GM18511 (cell line): ENCODE data around the gene ZBTB20.

ENCODE experiments used
- ATAC-seq: cut with Tn5 transposase; IDR thresholded peaks from one replicate; pipeline ENCODE4 v1.9.1; 2021; ENCODE audit warnings: mild to moderate bottlenecking, moderate library complexity; ENCODE audit not compliant: unreplicated experiment

The ZBTB20 gene

GRCh38 chr3:114600571-114600970, 546.5 kb downstream of the ZBTB20 start:
- ATAC-seq: no peak

GRCh38 chr3:114597871-114598270, 549.2 kb downstream of the ZBTB20 start:
- no peak for ATAC-seq

DNA sequence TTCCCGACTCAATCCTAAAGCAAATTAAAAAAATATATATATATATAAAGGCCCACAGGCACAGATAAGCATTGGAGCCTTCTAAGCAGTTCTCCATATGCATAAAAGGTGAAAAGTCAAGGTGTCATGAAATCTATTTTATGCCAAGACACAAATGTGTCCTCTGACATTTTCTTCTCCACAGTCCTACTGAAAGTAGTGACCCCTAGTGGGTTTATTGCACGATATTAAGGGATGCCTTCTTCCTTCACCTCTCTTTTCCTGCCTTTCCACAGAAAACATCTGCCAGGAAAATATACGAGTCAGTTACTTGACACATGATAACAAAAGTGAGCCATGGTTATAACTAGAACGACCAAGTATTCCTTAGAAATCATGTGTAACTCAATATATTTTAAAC, 550.1 kb downstream of the ZBTB20 start:
- ATAC-seq: no peak

- ATAC-seq: no peak
These were observed 550.9 kb downstream of the ZBTB20 start for GRCh38 chr3:114596147-114596546.

GRCh38 chr3:114595522-114596028, 551.5 kb downstream of the ZBTB20 start:
- ATAC-seq: no peak

GRCh38 chr3:114590309-114591047, 556.6 kb downstream of the ZBTB20 start:
- ATAC-seq: no peak

GRCh38 chr3:114587986-114588385, 559.1 kb downstream of the ZBTB20 start:
- ATAC-seq: no peak

GRCh38 chr3:114586119-114586518, 561.0 kb downstream of the ZBTB20 start:
- no peak for ATAC-seq

DNA sequence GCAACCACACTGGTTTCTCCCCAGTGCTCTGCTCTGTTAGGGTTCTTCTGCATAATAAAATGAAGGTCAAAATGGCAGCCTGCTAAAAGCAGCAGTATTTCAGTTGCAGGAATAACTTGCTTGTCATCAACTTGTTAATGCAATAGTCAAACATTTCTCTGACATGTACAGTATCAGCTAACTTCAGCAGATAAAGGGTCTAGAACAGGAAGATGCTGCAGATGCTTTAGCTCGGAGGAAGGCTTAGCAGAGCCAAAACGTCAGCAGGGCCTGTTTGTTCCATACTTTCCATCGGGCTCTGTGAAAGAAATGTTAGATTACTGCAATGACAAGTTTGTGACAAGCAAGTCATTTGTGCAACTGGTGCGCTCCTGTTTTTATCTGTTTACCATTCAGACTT, 561.4 kb downstream of the ZBTB20 start:
- ATAC-seq: no peak

DNA sequence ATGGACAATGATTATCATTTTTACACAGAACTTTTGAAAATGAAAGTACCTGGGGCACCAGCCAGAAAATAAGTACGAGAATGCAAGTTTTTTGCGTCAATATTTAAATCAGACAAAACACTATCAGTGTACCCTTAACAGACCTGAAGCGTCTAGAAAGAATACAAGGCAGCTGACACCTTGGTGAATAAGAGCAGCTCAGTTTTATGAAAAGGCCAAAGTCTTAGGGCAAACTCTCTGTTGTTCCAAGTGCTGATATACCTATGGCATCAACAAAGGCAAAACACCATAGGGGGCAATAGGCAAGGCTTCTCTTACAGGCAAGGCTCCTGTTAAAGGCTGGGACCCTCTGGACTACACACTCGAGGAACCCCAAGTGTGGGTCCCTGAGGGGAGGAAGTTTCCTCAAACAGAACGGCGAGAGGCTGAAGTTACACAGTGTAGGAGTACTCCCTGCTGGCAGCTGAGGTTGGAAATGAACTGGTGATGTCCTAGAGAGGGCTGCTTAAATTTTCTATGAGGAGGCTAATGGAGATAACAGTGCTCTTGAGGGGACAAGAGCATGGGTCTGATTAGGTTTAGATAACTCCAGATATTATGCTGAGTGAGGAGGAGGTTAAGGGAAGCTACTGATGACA, 562.2 kb downstream of the ZBTB20 start:
- peak; percentile 37 for ATAC-seq

DNA sequence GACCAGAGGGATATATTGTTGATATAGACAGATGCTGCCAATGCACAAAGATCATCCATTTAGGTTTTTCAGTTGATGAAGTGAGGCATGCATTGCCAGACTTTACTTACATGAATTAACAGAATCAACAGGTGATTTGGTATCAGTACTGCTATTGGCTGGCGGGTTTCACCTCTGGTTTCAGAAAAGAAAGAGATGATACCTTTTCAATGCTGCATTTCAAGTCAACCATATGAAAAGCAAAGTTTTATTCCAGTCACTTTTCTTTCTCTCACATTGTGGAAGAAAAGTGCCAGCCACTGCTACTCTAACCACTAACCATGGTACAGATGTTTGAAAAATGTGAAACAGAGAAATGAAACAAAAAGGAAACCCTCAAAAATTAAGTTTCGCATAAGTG, 564.2 kb downstream of the ZBTB20 start:
- ATAC-seq: peak; percentile 89

DNA sequence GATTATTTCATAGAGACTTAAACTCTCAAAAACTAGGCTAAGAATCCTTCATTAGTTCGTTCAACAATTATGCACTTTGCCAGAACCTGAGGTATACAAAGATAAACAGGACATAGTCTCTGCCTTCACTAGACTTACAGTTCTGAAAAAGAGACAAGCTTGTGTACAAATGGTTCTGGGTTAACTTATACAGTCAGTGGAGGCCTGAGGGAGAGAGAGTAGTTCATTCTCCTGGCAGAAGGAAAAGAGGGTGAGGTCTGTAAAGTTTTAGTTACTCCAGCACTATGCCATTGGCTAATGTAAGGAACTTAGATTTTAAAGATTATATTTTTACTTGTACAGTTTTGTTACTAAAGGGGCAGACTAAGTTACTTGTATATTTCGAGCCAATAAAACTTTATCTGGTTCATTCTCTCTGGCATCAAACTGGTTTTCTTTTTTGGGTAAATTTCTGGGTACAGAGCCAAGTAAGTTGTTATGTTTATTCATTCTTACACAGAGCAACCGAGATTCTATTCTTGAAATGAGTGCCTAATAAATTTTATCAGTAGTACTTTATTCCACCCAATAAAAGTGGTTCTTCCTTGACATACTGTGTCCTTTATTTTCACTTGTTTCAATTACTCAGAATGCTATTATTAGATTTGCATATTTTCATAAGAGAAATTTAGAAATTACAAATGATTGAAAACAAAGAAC, 574.6 kb downstream of the ZBTB20 start:
- no peak for ATAC-seq

DNA sequence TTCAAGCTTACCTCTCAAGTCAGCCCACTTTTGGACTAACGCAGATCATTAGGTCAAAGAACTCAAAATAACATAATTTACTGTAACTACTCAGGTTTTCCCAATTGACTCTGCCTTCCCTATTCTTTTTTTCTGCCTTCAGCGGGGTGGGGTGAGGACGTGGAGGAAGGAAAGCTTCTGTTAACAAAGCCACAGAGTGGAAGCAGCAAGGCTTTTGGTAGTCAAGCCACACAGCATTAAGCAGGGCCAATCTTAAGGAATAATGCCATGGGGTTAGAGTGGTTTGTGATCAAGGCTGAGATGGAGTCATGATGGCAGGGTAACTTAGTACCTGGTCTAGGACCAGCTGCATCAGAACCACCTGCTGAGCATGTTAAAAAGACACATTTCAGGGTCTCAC, 575.7 kb downstream of the ZBTB20 start:
- ATAC-seq: no peak

DNA sequence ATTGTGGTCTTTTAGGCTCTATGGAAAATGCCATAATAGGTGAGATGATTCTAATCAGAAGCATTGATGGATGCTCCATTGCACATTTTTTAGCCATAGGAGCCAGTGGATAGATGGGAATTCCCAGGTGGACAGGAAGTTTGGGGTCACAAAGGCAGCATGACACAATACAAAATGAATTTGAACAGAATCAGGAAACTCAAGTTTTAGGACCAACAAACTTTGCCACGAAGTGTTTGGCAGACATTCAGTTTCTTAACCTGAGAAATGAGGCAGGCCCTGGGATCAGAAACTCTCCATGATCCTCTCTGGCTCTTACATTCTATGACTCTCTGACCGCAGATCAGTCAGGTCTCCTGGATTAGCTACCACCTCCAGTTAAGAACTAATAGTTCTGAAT, 577.9 kb downstream of the ZBTB20 start:
- no peak for ATAC-seq

GRCh38 chr3:114567771-114568170, 579.3 kb downstream of the ZBTB20 start:
- no peak for ATAC-seq

DNA sequence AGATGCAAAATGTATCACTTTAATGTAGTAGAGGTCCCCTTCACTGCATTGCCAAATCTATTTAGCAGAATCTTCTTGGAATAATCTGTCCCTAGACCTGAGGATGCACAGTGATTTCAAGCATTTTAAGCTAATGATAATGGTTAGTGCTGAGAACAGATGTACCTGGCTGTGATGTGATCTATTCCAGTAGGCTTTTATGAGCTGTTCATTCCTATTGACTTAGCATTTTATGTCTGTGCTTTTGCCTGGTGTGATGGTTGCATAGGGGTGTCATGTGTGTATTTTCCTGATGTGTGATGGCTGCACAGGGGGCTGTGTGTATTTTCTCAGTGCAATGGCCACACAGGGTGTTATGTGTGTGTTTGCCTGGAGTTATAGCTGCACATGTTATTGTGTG, 580.3 kb downstream of the ZBTB20 start:
- ATAC-seq: peak; percentile 28

DNA sequence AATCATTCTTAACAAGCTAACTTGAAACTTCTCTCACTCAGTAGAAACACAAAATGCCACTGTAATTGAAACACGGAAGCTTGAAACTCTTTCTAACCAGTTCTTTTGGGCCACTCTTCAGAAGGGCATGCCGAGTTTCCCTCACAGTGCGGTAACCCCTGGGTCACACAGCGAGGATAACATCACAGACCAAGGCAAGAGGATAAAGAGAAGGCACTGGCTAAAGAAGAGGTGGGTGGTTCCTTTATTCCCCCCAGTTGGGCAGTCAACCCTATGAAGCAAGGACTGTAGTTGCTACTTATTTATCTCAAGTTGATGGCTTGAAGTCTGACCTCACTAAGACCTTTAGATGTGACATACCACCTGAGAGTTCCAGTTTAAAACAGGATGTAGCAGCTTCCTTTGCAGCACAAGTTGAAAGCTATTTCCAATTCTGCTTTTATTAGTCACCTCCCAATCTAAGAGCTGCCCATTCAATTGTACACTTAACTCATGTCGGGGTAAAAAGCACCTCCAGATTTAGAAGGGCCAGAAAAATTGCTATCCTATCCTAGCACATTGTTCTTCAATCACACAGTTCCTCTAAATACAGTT, 580.8 kb downstream of the ZBTB20 start:
- ATAC-seq: peak; percentile 87

GRCh38 chr3:114565216-114565615, 581.9 kb downstream of the ZBTB20 start:
- no peak for ATAC-seq

DNA sequence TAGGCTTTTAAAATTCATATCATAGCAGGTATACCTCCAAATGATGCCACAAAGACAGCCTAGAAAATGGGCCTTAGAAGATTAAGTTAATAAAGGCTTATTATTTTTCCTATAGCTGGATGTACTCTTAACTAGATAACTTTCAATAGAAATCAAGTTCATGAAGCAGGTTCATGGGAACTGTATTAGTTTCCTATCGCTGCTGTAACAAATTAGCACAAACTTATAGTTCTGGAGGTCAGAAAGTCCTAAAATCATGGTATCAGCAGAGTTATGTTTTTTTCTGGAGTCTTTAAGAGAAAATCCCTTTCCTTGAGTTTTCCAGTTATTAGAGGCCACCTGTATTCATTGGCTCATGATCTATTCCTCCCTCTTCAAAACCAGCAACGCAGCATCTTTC, 583.4 kb downstream of the ZBTB20 start:
- ATAC-seq: no peak

DNA sequence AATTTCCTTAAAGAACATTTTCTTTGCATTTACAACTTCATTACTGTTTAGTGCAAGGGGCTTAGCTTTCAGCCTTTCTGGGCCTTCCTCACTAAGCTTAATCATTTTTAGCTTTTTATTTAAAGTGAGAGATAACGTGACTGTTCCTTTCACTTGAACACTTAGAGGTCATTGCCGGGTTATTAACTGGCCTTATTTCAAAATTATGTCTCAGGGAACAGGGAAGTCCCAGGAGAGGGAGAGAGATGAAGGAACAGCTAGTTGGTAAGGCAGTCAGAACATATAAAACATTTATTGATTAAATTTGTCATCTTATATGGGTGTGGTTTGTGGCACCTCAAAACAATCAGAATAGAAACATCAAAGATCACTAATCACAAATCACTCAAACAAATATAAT, 584.5 kb downstream of the ZBTB20 start:
- ATAC-seq: no peak

DNA sequence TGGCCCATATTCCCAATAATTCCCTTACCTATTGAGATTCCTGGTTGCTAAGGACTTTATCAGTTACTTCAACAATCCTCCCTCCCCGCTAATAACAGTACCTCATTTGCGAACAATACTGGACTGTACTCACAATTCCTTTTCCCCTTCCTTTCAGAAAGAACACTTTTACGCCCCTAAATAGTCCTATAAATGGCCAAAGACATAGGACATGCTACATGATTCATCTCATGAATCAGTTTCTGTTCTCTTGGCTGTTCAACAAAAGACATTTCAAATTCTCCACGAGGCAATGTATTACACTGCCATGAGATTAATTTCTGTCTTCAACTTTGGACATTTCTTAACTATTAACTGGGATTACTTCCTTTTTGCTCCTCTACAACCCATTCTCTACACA, 588.8 kb downstream of the ZBTB20 start:
- no peak for ATAC-seq

DNA sequence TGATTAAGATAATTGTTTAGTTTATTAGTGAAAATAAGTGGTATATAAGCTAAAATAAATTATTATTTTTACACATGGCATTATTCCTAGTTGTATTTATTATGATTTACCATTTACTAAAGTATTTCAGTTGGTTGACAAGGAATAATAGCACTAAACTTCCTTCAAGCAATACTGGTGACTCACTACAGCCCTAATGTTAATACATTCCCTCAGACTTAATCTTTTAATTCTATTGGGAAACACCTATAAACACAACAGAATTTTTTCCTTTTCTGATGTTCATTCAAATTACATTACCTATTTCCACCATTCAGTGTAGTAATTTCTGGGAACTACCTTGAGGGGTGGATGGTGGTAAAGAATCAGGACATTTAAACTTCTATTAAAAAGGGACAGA, 589.3 kb downstream of the ZBTB20 start:
- no peak for ATAC-seq
